Measurements from ENCODE around the gene NSD2.

DNA sequence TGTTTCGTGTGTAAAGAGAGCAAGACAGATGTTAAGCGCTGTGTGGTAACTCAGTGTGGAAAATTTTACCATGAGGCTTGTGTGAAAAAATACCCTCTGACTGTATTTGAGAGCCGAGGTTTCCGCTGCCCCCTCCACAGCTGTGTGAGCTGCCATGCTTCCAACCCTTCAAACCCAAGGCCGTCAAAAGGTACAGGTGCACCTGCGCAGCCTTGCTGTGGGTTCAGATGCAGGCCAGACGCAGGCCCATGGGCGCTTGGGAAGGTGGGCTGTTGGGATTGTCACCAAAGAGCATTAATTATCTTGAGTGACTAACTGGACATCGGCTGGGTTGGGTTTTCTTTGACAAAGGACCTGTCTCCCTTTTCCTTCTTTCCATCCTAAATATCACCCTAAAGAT lies 82.1 kb downstream of the NSD2 start:
- TF ChIP-seq, protein P1, sequence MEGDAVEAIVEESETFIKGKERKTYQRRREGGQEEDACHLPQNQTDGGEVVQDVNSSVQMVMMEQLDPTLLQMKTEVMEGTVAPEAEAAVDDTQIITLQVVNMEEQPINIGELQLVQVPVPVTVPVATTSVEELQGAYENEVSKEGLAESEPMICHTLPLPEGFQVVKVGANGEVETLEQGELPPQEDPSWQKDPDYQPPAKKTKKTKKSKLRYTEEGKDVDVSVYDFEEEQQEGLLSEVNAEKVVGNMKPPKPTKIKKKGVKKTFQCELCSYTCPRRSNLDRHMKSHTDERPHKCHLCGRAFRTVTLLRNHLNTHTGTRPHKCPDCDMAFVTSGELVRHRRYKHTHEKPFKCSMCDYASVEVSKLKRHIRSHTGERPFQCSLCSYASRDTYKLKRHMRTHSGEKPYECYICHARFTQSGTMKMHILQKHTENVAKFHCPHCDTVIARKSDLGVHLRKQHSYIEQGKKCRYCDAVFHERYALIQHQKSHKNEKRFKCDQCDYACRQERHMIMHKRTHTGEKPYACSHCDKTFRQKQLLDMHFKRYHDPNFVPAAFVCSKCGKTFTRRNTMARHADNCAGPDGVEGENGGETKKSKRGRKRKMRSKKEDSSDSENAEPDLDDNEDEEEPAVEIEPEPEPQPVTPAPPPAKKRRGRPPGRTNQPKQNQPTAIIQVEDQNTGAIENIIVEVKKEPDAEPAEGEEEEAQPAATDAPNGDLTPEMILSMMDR (conservative IDR thresholded peaks at IDR 0.05; ENCODE audit: low read depth, low read length): no peak
- TF ChIP-seq EZH2 (IDR thresholded peaks at IDR 0.05; ENCODE audit: low read length, unreplicated experiment) (no peak), EZH2phosphoT487 (IDR thresholded peaks at IDR 0.05; ENCODE audit: borderline replicate concordance, low read length) (no peak)
